ENCODE results near the gene HERPUD2. TPM values are rescaled to one million over a fixed set of nuclear protein-coding genes. Genes with fewer than 3 reads are reported as not detected.
"Not testable (repeated sequence)": the region's sequence is repeated elsewhere in the genome, so short reads cannot be mapped to it uniquely, and the experiment has no call there.

Gene HERPUD2
- total RNA-seq, 2 donors from 2014 or later, result 24.3 to 59.2 TPM

GRCh38 chr7:35670856-35671569 is 23.9 kb downstream of the HERPUD2 start:
- ATAC-seq (ENCODE audit: insufficient number of reproducible peaks, low FRiP score, low read depth), result no peak
- DNase-seq (ENCODE audit: low spot score), result no peak
- H3K4me3 ChIP-seq, result no peak overlapping the region
- no peak overlapping the region for H3K27ac ChIP-seq
- H3K27me3 ChIP-seq (replicated peaks; ENCODE audit: insufficient read depth), result no peaks in the 10 kb centered on the region
- H3K9me3 ChIP-seq, result no peaks in the 10 kb centered on the region
- H3K4me1 ChIP-seq (ENCODE audit: control insufficient read depth in 1 of 2, low read depth in 2 of 2), result peaks cover 15 to 19% of the 10 kb centered on the region in 2 donors
- TF ChIP-seq CTCF (IDR thresholded peaks at IDR 0.05), result no peak
- peaks cover 14% of the 10 kb centered on the region for H3K36me3 ChIP-seq

- H3K9me3 ChIP-seq; ATAC-seq (ENCODE audit: insufficient number of reproducible peaks, low FRiP score, low read depth): not testable (repeated sequence)
Observed at GRCh38 chr7:35660411-35660810, 34.5 kb downstream of the HERPUD2 start.

GRCh38 chr7:35658606-35659201 is 36.2 kb downstream of the HERPUD2 start:
- Histone ChIP-seq H3K4me3 (no peak overlapping the region), H3K27me3 (replicated peaks; ENCODE audit: insufficient read depth) (no peaks in the 10 kb centered on the region), H3K9me3 (no peaks in the 10 kb centered on the region), H3K27ac (no peak overlapping the region), H3K4me1 (ENCODE audit: control insufficient read depth in 1 of 2, low read depth in 2 of 2) (no peaks in the 10 kb centered on the region), H3K36me3 (no peaks in the 10 kb centered on the region)
- ATAC-seq (ENCODE audit: insufficient number of reproducible peaks, low FRiP score, low read depth), result no peak
- DNase-seq (ENCODE audit: low spot score), result no peak
- no peak for TF ChIP-seq CTCF (IDR thresholded peaks at IDR 0.05)

More at GRCh38 chr7:35660411-35660810, 34.5 kb downstream of the HERPUD2 start:
- not testable (repeated sequence) for H3K4me3 ChIP-seq; H3K27me3 ChIP-seq (replicated peaks; ENCODE audit: insufficient read depth); DNase-seq (ENCODE audit: low spot score); H3K27ac ChIP-seq; H3K4me1 ChIP-seq (ENCODE audit: control insufficient read depth in 1 of 2, low read depth in 2 of 2)
- H3K36me3 ChIP-seq, result peaks cover 12% of the 10 kb centered on the region

- H3K27ac ChIP-seq, result no peak overlapping the region
- H3K4me3 ChIP-seq, result no peak overlapping the region
- H3K36me3 ChIP-seq, result no peaks in the 10 kb centered on the region
- H3K4me1 ChIP-seq (ENCODE audit: control insufficient read depth in 1 of 2, low read depth in 2 of 2), result no peaks in the 10 kb centered on the region
- ATAC-seq (ENCODE audit: insufficient number of reproducible peaks, low FRiP score, low read depth) (no peak), DNase-seq (ENCODE audit: low spot score) (no peak)
- no peaks in the 10 kb centered on the region for H3K27me3 ChIP-seq (replicated peaks; ENCODE audit: insufficient read depth)
- TF ChIP-seq CTCF (IDR thresholded peaks at IDR 0.05), result no peak
- no peaks in the 10 kb centered on the region for H3K9me3 ChIP-seq
Observed at GRCh38 chr7:35657125-35657524, 37.8 kb downstream of the HERPUD2 start.

- not testable (repeated sequence) for H3K4me3 ChIP-seq; ATAC-seq (ENCODE audit: insufficient number of reproducible peaks, low FRiP score, low read depth); DNase-seq (ENCODE audit: low spot score); H3K27me3 ChIP-seq (replicated peaks; ENCODE audit: insufficient read depth); H3K9me3 ChIP-seq; H3K4me1 ChIP-seq (ENCODE audit: control insufficient read depth in 1 of 2, low read depth in 2 of 2); H3K36me3 ChIP-seq; H3K27ac ChIP-seq
Observed at GRCh38 chr7:35654558-35654957, 40.4 kb downstream of the HERPUD2 start.

GRCh38 chr7:35652124-35652523 is 42.8 kb downstream of the HERPUD2 start:
- no peaks in the 10 kb centered on the region for H3K27me3 ChIP-seq (replicated peaks; ENCODE audit: insufficient read depth)
- H3K4me3 ChIP-seq, result no peak overlapping the region
- no peak for DNase-seq (ENCODE audit: low spot score)
- no peak overlapping the region for H3K27ac ChIP-seq
- H3K4me1 ChIP-seq (ENCODE audit: control insufficient read depth in 1 of 2, low read depth in 2 of 2), result peaks cover 6 to 16% of the 10 kb centered on the region in 2 donors
- ATAC-seq (ENCODE audit: insufficient number of reproducible peaks, low FRiP score, low read depth), result no peak
- no peaks in the 10 kb centered on the region for H3K36me3 ChIP-seq
- TF ChIP-seq CTCF (IDR thresholded peaks at IDR 0.05), result no peak
- no peaks in the 10 kb centered on the region for H3K9me3 ChIP-seq

Data from thoracic aorta (tissue), 2 donors.